Measurements from ENCODE around the gene WDR19.
"Not testable (repeated sequence)": the region's sequence is repeated elsewhere in the genome, so short reads cannot be mapped to it uniquely, and the experiment has no call there.

Gene WDR19

DNA sequence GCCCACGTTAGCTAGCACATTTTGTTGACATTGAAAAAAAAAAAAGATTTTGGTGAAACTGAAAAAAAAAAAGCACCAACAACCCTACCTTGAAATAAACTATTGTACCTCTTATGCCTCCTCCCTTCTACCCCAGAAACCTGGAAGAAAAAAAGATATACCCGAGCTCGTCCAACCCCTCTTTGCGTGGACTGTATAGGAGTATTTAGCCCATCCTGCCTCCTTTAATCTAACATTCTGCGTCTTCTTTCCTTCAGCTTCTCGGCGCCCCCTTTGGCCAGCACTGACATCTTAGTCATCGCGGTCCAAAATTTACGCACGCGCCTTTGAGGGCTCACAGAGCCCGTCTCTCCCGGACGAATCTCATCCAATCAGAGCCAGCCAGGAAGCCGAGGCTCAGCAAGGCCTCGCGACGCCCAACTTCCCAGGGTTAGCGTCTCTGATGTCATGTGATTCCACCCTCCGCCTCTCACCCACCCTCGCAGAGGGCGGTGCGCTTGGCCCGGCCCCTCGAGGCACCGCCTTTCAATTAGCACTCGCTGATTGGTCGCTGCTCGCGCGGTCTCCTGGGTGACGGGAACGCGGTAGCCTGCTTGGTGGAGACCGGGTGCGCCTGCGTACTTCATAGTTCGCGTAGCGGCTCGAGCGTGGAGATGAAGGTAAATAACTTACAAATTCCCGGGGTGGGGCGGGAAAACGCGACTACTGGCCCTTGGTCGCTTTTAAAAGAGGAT, at the start of gene WDR19:
WDR19 (plus strand) TSS at position 625 of the 734 bp plus-strand sequence; CDS start at position 654, 29 bp downstream.
- Histone ChIP-seq H3K4me1 (ENCODE audit: control insufficient read depth, insufficient read depth, low read length) (peaks cover 4% of the 10 kb centered on the region), H3K9me3 (ENCODE audit: control insufficient read depth, low read length) (no peaks in the 10 kb centered on the region), H3K9ac (ENCODE audit: low read length) (peak within 1 kb of the TSS; percentile 72), H3K27me3 (ENCODE audit: control insufficient read depth, insufficient read depth, low read length) (no peaks in the 10 kb centered on the region), H3K36me3 (ENCODE audit: control insufficient read depth, insufficient read depth, low read length) (no peaks in the 10 kb centered on the region), H3K4me3 (ENCODE audit: low read length) (peak within 1 kb of the TSS; percentile 57)

DNA sequence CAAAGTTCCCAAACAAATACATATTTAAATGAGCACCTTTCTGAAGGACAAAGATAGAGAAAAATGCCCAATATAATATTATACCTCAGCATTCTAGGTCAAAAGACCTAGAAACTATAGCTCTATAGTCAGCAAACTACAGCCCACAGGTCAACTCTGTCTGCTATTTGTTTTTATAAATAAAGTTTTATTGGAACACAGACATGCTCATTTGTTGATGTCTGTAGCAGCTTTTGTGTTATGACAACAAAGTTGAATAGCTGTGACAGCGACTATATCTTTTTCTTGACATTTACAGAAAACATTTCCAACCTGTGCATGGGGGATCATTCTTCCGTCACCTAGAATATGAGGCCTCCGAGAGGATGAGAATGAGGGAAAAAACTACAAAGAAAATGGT, 48.7 kb upstream of the WDR19 start:
- H3K4me3 ChIP-seq (ENCODE audit: low read length) = no peak overlapping the region
- peaks cover 7% of the 10 kb centered on the region for H3K4me1 ChIP-seq (ENCODE audit: control insufficient read depth, insufficient read depth, low read length)
- H3K27me3 ChIP-seq (ENCODE audit: control insufficient read depth, insufficient read depth, low read length) = no peaks in the 10 kb centered on the region
- H3K9ac ChIP-seq (ENCODE audit: low read length) = no peak overlapping the region
- no peaks in the 10 kb centered on the region for H3K36me3 ChIP-seq (ENCODE audit: control insufficient read depth, insufficient read depth, low read length)
- H3K9me3 ChIP-seq (ENCODE audit: control insufficient read depth, low read length) = no peaks in the 10 kb centered on the region

DNA sequence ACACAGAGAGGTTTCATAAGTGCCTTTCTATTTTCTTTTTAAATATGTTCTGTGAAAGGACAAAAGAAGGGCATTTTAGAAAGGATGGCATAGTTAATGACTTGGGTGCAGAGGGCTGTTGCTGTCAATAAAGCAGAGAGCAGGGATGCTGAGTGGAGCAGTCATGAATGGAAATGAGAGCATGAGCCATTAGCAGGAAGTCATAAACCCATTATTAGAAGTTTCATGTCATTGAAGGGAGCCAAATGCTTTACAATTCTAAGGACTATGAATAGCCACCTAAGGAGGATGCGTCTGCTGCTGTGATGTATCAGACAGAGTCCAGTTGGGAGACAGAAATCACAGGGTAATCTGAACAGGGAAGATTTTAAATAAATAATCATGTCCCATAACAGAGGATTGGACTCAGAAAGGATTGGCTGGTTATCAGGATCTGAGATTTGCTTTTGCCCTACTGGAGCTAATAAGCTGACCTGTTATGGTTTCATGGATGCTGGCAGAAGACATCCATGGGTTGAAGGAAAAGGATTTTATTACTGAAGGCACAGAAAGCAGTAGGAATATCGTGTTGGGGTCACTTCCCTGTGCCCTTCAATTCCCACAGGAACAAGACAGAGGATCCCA, 47.5 kb upstream of the WDR19 start:
- no peaks in the 10 kb centered on the region for H3K27me3 ChIP-seq (ENCODE audit: control insufficient read depth, insufficient read depth, low read length)
- H3K9me3 ChIP-seq (ENCODE audit: control insufficient read depth, low read length) = no peaks in the 10 kb centered on the region
- H3K9ac ChIP-seq (ENCODE audit: low read length) = no peak overlapping the region
- H3K4me3 ChIP-seq (ENCODE audit: low read length) = no peak overlapping the region
- peaks cover 7% of the 10 kb centered on the region for H3K4me1 ChIP-seq (ENCODE audit: control insufficient read depth, insufficient read depth, low read length)
- H3K36me3 ChIP-seq (ENCODE audit: control insufficient read depth, insufficient read depth, low read length) = no peaks in the 10 kb centered on the region

DNA sequence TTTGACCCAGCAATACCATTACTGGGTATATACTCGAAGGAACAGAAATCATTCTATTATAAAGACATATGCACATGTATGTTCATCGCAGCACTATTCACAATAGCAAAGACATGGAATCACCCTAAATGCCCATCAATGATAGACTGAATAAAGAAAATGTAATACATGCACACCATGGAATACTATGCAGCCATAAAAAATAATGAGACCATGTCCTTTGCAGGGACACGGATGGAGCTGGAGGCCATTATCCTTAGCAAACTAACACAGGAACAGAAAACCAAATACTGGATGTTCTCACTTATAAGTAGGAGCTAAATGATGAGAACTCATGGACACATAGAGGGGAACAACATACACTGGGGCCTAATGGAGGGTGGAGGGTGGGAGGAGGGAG, 44.1 kb upstream of the WDR19 start:
- not testable (repeated sequence) for H3K36me3 ChIP-seq (ENCODE audit: control insufficient read depth, insufficient read depth, low read length); H3K4me3 ChIP-seq (ENCODE audit: low read length); H3K9me3 ChIP-seq (ENCODE audit: control insufficient read depth, low read length); H3K4me1 ChIP-seq (ENCODE audit: control insufficient read depth, insufficient read depth, low read length); H3K9ac ChIP-seq (ENCODE audit: low read length); H3K27me3 ChIP-seq (ENCODE audit: control insufficient read depth, insufficient read depth, low read length)

DNA sequence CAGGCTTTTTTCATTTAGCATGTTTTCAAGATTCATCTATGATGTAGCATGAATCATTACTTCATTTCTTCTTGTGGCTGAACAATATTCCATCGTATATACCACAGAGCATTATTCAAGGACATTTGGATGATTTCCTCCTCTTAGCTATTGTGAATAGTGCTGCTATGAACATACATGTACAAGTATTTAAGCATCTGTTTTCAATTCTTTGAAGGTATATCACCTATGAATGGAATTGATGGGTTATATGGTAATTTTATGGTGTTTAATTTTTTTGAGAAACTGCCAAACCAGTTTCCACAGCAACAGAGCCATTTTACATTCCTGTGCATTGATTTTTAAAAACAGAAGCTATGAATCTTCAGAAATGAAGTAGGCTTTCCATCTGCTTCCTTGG, 36.1 kb upstream of the WDR19 start:
- no peaks in the 10 kb centered on the region for H3K27me3 ChIP-seq (ENCODE audit: control insufficient read depth, insufficient read depth, low read length)
- H3K4me1 ChIP-seq (ENCODE audit: control insufficient read depth, insufficient read depth, low read length) = no peaks in the 10 kb centered on the region
- H3K36me3 ChIP-seq (ENCODE audit: control insufficient read depth, insufficient read depth, low read length) = no peaks in the 10 kb centered on the region
- no peak overlapping the region for H3K4me3 ChIP-seq (ENCODE audit: low read length)
- H3K9ac ChIP-seq (ENCODE audit: low read length) = no peak overlapping the region
- H3K9me3 ChIP-seq (ENCODE audit: control insufficient read depth, low read length) = no peaks in the 10 kb centered on the region

DNA sequence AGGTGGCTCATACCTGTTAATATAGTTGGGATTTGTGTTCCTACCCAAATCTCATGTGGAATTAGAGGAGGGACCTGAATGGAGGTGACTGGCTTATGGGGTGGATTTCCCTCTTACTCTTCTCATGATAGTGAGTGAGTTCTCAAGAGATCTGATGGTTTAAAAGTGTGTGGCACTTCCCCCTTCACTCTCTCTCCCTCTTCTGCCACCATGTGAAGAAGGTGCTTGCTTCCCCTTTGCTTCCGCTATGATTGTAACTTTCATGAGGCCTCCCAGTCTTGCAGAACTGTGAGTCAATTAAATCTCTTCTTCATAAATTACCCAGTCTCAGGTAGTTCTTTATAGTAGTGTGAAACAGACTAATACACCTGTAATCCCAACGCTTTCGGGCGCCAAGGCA, 28.3 kb upstream of the WDR19 start:
- Histone ChIP-seq H3K36me3 (ENCODE audit: control insufficient read depth, insufficient read depth, low read length) (no peaks in the 10 kb centered on the region), H3K9me3 (ENCODE audit: control insufficient read depth, low read length) (no peaks in the 10 kb centered on the region), H3K4me3 (ENCODE audit: low read length) (no peak overlapping the region), H3K4me1 (ENCODE audit: control insufficient read depth, insufficient read depth, low read length) (no peaks in the 10 kb centered on the region), H3K27me3 (ENCODE audit: control insufficient read depth, insufficient read depth, low read length) (no peaks in the 10 kb centered on the region), H3K9ac (ENCODE audit: low read length) (no peak overlapping the region)

DNA sequence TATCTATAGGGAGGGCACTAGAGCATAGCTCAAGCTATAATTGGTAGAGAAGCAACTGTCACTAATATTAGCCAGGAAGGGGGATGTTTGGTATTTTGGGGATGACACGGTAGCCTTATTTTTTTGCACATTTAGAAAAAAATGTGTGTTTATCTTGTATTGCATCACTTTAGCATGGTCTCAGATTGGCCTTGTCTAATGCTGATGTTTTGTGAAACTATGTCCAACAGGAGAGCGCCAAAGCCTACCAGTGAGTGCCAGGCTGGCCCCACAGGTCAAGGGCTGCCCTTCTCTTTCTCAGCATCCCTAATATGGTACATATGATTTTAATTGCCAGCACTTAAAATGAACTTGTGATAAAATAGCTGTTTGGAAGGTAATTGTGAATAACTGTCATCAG, 24.8 kb upstream of the WDR19 start:
- Histone ChIP-seq H3K4me1 (ENCODE audit: control insufficient read depth, insufficient read depth, low read length) (no peaks in the 10 kb centered on the region), H3K4me3 (ENCODE audit: low read length) (no peak overlapping the region), H3K27me3 (ENCODE audit: control insufficient read depth, insufficient read depth, low read length) (no peaks in the 10 kb centered on the region), H3K9me3 (ENCODE audit: control insufficient read depth, low read length) (no peaks in the 10 kb centered on the region), H3K36me3 (ENCODE audit: control insufficient read depth, insufficient read depth, low read length) (no peaks in the 10 kb centered on the region), H3K9ac (ENCODE audit: low read length) (no peak overlapping the region)

DNA sequence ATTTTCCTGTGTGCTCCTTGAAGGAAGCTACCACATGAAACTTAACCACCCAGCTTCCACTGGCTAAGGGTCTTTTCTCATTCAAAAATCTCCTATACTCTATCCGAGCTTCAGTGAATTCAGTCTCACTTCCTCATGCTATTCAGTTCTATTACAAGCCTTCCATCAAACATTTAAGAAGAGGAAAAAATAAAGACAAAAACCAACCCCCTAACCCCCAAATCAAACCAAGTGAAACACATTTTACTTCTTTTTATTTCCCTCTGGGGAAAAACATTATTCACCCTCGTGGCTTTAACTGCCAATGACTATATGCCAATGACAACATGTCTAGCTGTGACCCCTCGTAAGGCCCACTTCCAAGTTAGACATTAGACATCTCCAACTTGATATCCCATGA, 16.2 kb upstream of the WDR19 start:
- H3K9me3 ChIP-seq (ENCODE audit: control insufficient read depth, low read length) = no peaks in the 10 kb centered on the region
- H3K27me3 ChIP-seq (ENCODE audit: control insufficient read depth, insufficient read depth, low read length) = no peaks in the 10 kb centered on the region
- no peaks in the 10 kb centered on the region for H3K4me1 ChIP-seq (ENCODE audit: control insufficient read depth, insufficient read depth, low read length)
- no peak overlapping the region for H3K4me3 ChIP-seq (ENCODE audit: low read length)
- no peak overlapping the region for H3K9ac ChIP-seq (ENCODE audit: low read length)
- no peaks in the 10 kb centered on the region for H3K36me3 ChIP-seq (ENCODE audit: control insufficient read depth, insufficient read depth, low read length)

DNA sequence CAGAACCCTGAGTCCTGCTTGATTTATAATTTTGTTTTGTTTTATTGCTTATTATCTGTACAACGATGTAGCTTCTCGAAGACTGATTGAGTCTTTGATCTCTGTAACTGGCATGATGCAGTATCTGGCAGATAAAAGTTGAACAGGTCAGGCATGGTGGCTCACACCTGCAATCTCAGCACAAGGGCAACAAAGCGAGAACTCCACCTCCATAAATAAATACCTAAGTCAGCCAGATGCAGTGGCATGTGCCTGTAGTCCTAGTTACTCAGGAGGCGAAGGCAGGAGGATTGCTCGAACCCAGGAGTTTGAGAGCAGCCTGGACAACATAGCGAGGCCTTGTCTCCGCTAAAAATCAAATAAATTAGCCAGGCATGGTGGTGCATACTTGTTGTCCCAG, 15.7 kb upstream of the WDR19 start:
- no peaks in the 10 kb centered on the region for H3K9me3 ChIP-seq (ENCODE audit: control insufficient read depth, low read length)
- H3K27me3 ChIP-seq (ENCODE audit: control insufficient read depth, insufficient read depth, low read length) = no peaks in the 10 kb centered on the region
- no peak overlapping the region for H3K4me3 ChIP-seq (ENCODE audit: low read length)
- H3K9ac ChIP-seq (ENCODE audit: low read length) = no peak overlapping the region
- H3K36me3 ChIP-seq (ENCODE audit: control insufficient read depth, insufficient read depth, low read length) = no peaks in the 10 kb centered on the region
- no peaks in the 10 kb centered on the region for H3K4me1 ChIP-seq (ENCODE audit: control insufficient read depth, insufficient read depth, low read length)

DNA sequence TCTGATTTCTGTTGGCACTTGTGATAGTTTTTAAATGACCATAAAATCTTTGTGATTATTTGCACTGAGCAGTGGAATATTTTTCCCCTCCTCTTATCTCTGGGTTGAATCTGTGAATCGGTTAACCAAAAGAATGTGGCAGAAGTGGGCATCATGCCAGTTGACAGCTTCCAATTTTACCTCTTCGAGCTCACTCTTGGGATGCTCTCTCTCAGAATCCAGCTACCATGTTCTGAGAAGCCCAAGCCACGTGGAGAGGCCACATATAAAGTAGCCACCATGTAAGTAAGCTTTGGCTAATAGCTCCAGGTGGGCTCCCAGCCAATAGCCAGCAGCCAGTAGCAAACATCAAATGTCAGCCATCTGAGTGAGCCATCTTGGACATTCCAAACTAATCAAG, 12.9 kb upstream of the WDR19 start:
- H3K9me3 ChIP-seq (ENCODE audit: control insufficient read depth, low read length) = no peaks in the 10 kb centered on the region
- H3K4me1 ChIP-seq (ENCODE audit: control insufficient read depth, insufficient read depth, low read length) = no peaks in the 10 kb centered on the region
- H3K27me3 ChIP-seq (ENCODE audit: control insufficient read depth, insufficient read depth, low read length) = no peaks in the 10 kb centered on the region
- H3K36me3 ChIP-seq (ENCODE audit: control insufficient read depth, insufficient read depth, low read length) = no peaks in the 10 kb centered on the region
- no peak overlapping the region for H3K9ac ChIP-seq (ENCODE audit: low read length)
- no peak overlapping the region for H3K4me3 ChIP-seq (ENCODE audit: low read length)

DNA sequence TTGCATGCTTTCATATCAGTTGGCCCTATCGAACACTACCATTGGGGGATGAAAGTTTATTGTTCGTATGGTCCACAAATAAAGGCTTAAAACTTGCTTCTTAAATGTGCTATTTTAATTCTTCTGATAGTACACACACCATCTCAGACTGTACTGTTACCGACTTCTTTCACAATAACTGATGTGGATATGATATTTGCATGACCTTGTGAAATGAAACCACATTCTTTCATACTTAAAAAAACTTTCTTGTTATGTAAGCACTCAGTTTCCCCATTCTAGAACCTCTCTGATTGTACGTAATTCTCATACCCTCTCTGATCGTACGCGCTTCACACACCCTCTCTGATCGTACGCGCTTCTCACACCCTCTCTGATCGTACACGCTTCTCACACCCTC, 12.0 kb upstream of the WDR19 start:
- Histone ChIP-seq H3K9ac (ENCODE audit: low read length) (no peak overlapping the region), H3K9me3 (ENCODE audit: control insufficient read depth, low read length) (no peaks in the 10 kb centered on the region), H3K4me1 (ENCODE audit: control insufficient read depth, insufficient read depth, low read length) (no peaks in the 10 kb centered on the region), H3K27me3 (ENCODE audit: control insufficient read depth, insufficient read depth, low read length) (no peaks in the 10 kb centered on the region), H3K4me3 (ENCODE audit: low read length) (no peak overlapping the region), H3K36me3 (ENCODE audit: control insufficient read depth, insufficient read depth, low read length) (no peaks in the 10 kb centered on the region)

DNA sequence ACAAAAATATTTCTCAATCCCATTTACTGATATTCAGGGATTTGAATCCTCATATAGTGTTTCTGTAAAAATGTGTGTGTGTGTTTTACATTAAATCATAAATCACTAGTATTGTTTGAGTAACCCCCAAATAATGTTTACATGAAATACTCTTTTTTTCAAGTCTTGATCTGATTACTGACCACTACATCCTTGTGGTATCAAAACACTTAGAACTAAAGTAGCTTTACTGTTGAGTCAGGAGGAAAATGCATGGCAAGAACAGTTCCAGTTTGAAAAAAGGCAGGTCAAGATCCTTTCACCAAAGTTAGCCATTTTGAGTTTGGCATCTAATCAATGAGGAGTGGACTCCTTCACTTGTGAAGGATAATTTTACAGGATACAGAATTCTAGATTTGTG, 3.6 kb upstream of the WDR19 start:
- H3K9me3 ChIP-seq (ENCODE audit: control insufficient read depth, low read length) = no peaks in the 10 kb centered on the region
- no peaks in the 10 kb centered on the region for H3K27me3 ChIP-seq (ENCODE audit: control insufficient read depth, insufficient read depth, low read length)
- no peak overlapping the region for H3K4me3 ChIP-seq (ENCODE audit: low read length)
- no peaks in the 10 kb centered on the region for H3K36me3 ChIP-seq (ENCODE audit: control insufficient read depth, insufficient read depth, low read length)
- H3K4me1 ChIP-seq (ENCODE audit: control insufficient read depth, insufficient read depth, low read length) = peaks cover 3% of the 10 kb centered on the region
- H3K9ac ChIP-seq (ENCODE audit: low read length) = no peak overlapping the region

Measured in mucosa of stomach (tissue), 1 donor.